Retinal pigment epithelial cell (primary cell): ENCODE results near the gene GAS6.

Experiments
- DNase-seq: peaks from one replicate; pipeline ENCODE4 v3.0.0-alpha.2; 2010; ENCODE audit warnings: low read depth
- H3K4me3 ChIP-seq: 2 replicates; pipeline ENCODE4 v1.5.1; 2011; ENCODE audit warnings: mild to moderate bottlenecking, low read length, control low read depth, moderate library complexity
- TF ChIP-seq, protein P1 (sequence below): conservative IDR thresholded peaks from 2 replicates; pipeline ENCODE4 v1.5.1; 2011; ENCODE audit warnings: low read depth, low read length, control low read depth, inconsistent platforms

The GAS6 gene

GRCh38 chr13:113783966-113784644 lies 79.8 kb downstream of the GAS6 start:
- no peak for DNase-seq
- H3K4me3 ChIP-seq, result no peak overlapping the region
- TF ChIP-seq, protein P1, sequence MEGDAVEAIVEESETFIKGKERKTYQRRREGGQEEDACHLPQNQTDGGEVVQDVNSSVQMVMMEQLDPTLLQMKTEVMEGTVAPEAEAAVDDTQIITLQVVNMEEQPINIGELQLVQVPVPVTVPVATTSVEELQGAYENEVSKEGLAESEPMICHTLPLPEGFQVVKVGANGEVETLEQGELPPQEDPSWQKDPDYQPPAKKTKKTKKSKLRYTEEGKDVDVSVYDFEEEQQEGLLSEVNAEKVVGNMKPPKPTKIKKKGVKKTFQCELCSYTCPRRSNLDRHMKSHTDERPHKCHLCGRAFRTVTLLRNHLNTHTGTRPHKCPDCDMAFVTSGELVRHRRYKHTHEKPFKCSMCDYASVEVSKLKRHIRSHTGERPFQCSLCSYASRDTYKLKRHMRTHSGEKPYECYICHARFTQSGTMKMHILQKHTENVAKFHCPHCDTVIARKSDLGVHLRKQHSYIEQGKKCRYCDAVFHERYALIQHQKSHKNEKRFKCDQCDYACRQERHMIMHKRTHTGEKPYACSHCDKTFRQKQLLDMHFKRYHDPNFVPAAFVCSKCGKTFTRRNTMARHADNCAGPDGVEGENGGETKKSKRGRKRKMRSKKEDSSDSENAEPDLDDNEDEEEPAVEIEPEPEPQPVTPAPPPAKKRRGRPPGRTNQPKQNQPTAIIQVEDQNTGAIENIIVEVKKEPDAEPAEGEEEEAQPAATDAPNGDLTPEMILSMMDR, result no peak

DNA sequence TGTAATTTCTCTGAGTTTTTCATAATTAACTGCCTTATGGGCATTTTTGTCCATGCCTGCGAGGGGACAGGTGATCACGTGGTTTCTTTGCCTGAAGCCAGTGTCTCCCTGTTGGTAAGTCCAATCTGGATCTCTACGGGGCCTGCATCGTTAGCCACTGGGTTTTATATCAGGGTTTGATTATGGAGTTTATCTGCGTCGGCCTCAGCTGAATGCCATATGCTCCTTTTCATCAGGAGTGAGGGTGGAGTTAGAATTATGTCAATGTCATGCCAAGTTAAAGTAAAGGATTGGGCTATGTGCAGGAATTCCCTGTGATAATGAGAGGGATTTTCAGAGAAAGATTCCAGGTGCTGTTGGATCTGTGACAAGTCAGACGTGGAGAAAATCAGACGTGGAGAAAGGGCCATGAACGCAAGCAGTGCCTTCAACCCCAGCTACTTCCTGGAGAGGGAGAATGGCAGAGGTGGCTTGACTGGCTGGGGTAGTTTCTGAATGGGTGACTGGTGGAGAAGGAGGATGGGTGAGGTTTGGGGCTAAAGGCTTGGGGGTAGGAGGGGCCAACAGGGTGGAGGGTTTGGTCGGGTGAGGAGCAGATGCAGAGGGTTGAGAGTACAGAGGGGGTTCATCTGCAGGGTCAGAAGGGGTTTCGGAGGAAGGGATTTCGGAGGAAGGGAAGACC lies 80.5 kb downstream of the GAS6 start:
- no peak overlapping the region for H3K4me3 ChIP-seq
- no peak for DNase-seq
- TF ChIP-seq, protein P1, result no peak

- no peak overlapping the region for H3K4me3 ChIP-seq
- no peak for DNase-seq
- TF ChIP-seq, protein P1, result no peak
Observed at GRCh38 chr13:113782472-113782871, 81.4 kb downstream of the GAS6 start.

DNA sequence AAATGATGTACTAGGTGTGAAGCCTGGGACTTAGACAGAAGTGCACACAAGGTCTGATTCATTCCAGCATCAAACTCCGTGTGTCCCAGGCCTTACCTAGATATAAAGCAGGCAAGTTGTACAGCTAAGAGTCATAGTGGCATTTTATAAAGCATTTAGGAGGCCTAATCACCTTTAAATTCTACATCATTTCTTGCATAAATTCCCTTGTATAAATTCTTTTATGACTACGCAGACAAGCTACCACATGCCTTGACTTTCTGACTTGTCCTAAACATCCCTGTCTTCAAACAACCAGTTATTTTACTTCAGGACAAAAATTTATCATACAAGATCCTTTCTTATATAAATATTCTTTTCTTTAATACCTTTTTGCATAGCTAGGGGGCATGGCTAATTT lies 82.3 kb downstream of the GAS6 start:
- TF ChIP-seq, protein P1, result no peak
- no peak for DNase-seq
- H3K4me3 ChIP-seq, result no peak overlapping the region

- DNase-seq, result no peak
- TF ChIP-seq, protein P1, result no peak
- H3K4me3 ChIP-seq, result no peak overlapping the region
Observed at GRCh38 chr13:113777311-113778260, 86.3 kb downstream of the GAS6 start.

DNA sequence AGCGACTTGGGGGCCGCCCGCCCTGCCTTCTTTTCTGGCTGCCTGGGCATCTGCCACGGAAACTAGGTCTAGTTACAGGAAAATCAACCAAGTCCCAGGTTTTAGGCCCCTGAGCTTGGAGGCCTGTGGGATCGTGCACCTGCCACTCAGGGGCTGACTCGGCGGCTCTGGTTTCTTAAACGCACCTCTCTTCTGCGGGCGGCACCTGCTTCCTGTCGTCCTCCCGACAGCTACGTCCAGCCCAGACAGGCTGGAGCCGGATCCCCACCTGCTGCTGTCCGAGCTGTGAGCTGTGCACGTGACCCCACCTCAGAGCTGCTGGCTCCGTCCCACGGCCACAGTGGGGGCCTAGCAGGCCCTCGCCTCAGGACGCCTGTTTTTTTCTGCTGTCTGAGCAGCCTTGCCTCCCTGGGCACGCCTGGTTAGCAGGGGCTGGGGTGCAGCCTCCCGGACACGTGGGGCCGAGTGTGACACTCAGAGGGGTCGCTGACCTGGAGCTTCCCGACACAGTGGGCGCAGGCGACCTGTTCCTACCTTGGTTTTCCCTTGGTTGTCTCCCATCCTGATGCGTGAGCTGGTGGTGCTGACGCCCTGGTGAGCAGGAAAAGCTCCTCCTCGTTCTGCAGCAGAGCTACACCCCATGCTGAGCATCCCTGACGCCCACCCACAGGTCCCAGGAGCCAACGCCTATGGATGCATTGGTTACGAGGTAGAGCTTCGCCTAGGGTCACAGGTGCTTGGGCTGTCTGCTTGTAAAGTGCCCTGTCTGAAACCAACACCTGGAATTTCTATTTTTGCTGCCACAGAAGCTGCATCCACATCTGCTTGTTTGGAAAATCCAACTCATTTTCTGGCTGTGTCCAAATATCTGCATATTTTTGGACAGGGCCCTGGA lies 87.4 kb downstream of the GAS6 start:
- H3K4me3 ChIP-seq, result no peak overlapping the region
- no peak for DNase-seq
- TF ChIP-seq, protein P1, result no peak
